Mucosa of stomach (tissue), 1 donor: ENCODE results near the gene PRR35.

Experiments used
- H3K27me3 ChIP-seq: one replicate; pipeline ENCODE4 v1.7.0; 2013; ENCODE audit warnings: mild to moderate bottlenecking, low read length; ENCODE audit not compliant: control insufficient read depth, insufficient read depth
- H3K36me3 ChIP-seq: one replicate; pipeline ENCODE4 v1.7.0; 2013; ENCODE audit warnings: low read length; ENCODE audit not compliant: control insufficient read depth, insufficient read depth
- H3K4me1 ChIP-seq: one replicate; pipeline ENCODE4 v1.7.0; 2013; ENCODE audit warnings: mild to moderate bottlenecking, low read length; ENCODE audit not compliant: control insufficient read depth, insufficient read depth
- H3K4me3 ChIP-seq: one replicate; pipeline ENCODE4 v1.7.0; 2013; ENCODE audit warnings: low read length
- H3K9ac ChIP-seq: one replicate; pipeline ENCODE4 v1.7.0; 2013; ENCODE audit warnings: mild to moderate bottlenecking, low read length, moderate library complexity
- H3K9me3 ChIP-seq: one replicate; pipeline ENCODE4 v1.7.0; 2013; ENCODE audit warnings: mild to moderate bottlenecking, low read length, moderate library complexity; ENCODE audit not compliant: control insufficient read depth
- donor health status: Pancreatic carcinoma.

PRR35 gene

GRCh38 chr16:563072-563644 lies 3.0 kb downstream of the PRR35 start:
- H3K9me3 ChIP-seq = no peaks in the 10 kb centered on the region
- peaks cover 30% of the 10 kb centered on the region for H3K4me1 ChIP-seq
- H3K27me3 ChIP-seq = peaks cover 41% of the 10 kb centered on the region
- no peaks in the 10 kb centered on the region for H3K36me3 ChIP-seq
- H3K9ac ChIP-seq = no peak overlapping the region
- H3K4me3 ChIP-seq = no peak overlapping the region

GRCh38 chr16:564690-565418 lies 4.7 kb downstream of the PRR35 start:
- H3K27me3 ChIP-seq = peaks cover 24% of the 10 kb centered on the region
- no peak overlapping the region for H3K4me3 ChIP-seq
- peaks cover 36% of the 10 kb centered on the region for H3K4me1 ChIP-seq
- H3K9ac ChIP-seq = no peak overlapping the region
- no peaks in the 10 kb centered on the region for H3K9me3 ChIP-seq
- no peaks in the 10 kb centered on the region for H3K36me3 ChIP-seq

GRCh38 chr16:565419-566330 lies 5.5 kb downstream of the PRR35 start:
- Histone ChIP-seq H3K9ac (no peak overlapping the region), H3K36me3 (no peaks in the 10 kb centered on the region), H3K4me1 (peaks cover 38% of the 10 kb centered on the region), H3K27me3 (peaks cover 24% of the 10 kb centered on the region), H3K9me3 (no peaks in the 10 kb centered on the region), H3K4me3 (no peak overlapping the region)

- Histone ChIP-seq H3K4me3 (no peak within 1 kb of the TSS), H3K9me3 (no peaks in the 10 kb centered on the region), H3K9ac (peak within 1 kb of the TSS; percentile 59), H3K36me3 (no peaks in the 10 kb centered on the region), H3K4me1 (peaks cover 47% of the 10 kb centered on the region), H3K27me3 (peaks cover 14% of the 10 kb centered on the region)
Measured at GRCh38 chr16:566475-567372, 6.5 kb downstream of the PRR35 start, which contains the start of gene NHLRC4. NHLRC4 (plus strand) TSS chr16:567005; CDS start chr16:568048, 1,043 bp downstream.

GRCh38 chr16:567373-568256 lies 7.4 kb downstream of the PRR35 start:
- H3K36me3 ChIP-seq = no peaks in the 10 kb centered on the region
- H3K27me3 ChIP-seq = peaks cover 5% of the 10 kb centered on the region
- peaks cover 47% of the 10 kb centered on the region for H3K4me1 ChIP-seq
- H3K4me3 ChIP-seq = no peak overlapping the region
- H3K9me3 ChIP-seq = no peaks in the 10 kb centered on the region
- H3K9ac ChIP-seq = peak overlapping the region; percentile 59

GRCh38 chr16:568401-569258 lies 8.4 kb downstream of the PRR35 start:
- H3K9ac ChIP-seq = peak overlapping the region; percentile 76

GRCh38 chr16:569445-570254 lies 9.5 kb downstream of the PRR35 start, which contains the start of gene PIGQ:
PIGQ (plus strand) TSS chr16:569968; CDS start chr16:574075, 4,107 bp downstream.
- H3K9me3 ChIP-seq = no peaks in the 10 kb centered on the region
- peaks cover 47% of the 10 kb centered on the region for H3K4me1 ChIP-seq
- H3K9ac ChIP-seq = peak within 1 kb of the TSS; percentile 76
- no peaks in the 10 kb centered on the region for H3K36me3 ChIP-seq
- H3K27me3 ChIP-seq = peaks cover 3% of the 10 kb centered on the region
- H3K4me3 ChIP-seq = peak within 1 kb of the TSS; percentile 74

More at GRCh38 chr16:568401-569258, 8.4 kb downstream of the PRR35 start:
- Histone ChIP-seq H3K27me3 (peaks cover 3% of the 10 kb centered on the region), H3K36me3 (no peaks in the 10 kb centered on the region), H3K4me3 (peak overlapping the region; percentile 74), H3K4me1 (peaks cover 47% of the 10 kb centered on the region), H3K9me3 (no peaks in the 10 kb centered on the region)

GRCh38 chr16:572865-573650 lies 12.9 kb downstream of the PRR35 start:
- Histone ChIP-seq H3K4me1 (peaks cover 26% of the 10 kb centered on the region), H3K27me3 (no peaks in the 10 kb centered on the region), H3K36me3 (no peaks in the 10 kb centered on the region), H3K9me3 (no peaks in the 10 kb centered on the region), H3K4me3 (no peak overlapping the region), H3K9ac (no peak overlapping the region)
